ENCODE results near the gene DCTN1.
"Not testable (repeated sequence)": the region's sequence is repeated elsewhere in the genome, so short reads cannot be mapped to it uniquely, and the experiment has no call there.

Gene DCTN1

GRCh38 chr2:74368499-74368898 lies 11.6 kb downstream of the DCTN1 start:
- DNase-seq: no peak

GRCh38 chr2:74367789-74368188 lies 12.3 kb downstream of the DCTN1 start:
- DNase-seq: no peak

GRCh38 chr2:74366036-74366435 lies 14.1 kb downstream of the DCTN1 start:
- DNase-seq: no peak

GRCh38 chr2:74364533-74365505 lies 15.3 kb downstream of the DCTN1 start:
- DNase-seq: no peak

- DNase-seq: no peak
Observed at GRCh38 chr2:74361327-74361726, 18.8 kb downstream of the DCTN1 start.

- no peak for DNase-seq
Observed at GRCh38 chr2:74357627-74358026, 22.5 kb downstream of the DCTN1 start.

GRCh38 chr2:74349889-74350288 lies 30.2 kb downstream of the DCTN1 start:
- no peak for DNase-seq

GRCh38 chr2:74347742-74348141 lies 32.4 kb downstream of the DCTN1 start:
- no peak for DNase-seq

GRCh38 chr2:74347303-74347702 lies 32.8 kb downstream of the DCTN1 start:
- DNase-seq: no peak

- DNase-seq: no peak
Observed at GRCh38 chr2:74345272-74345943, 34.7 kb downstream of the DCTN1 start.

- no peak for DNase-seq
Observed at GRCh38 chr2:74343316-74343715, 36.8 kb downstream of the DCTN1 start, which contains the start of gene SLC4A5. Gene SLC4A5 (minus strand): TSS chr2:74343416. CDS start chr2:74315023, 28,393 bp downstream.

- DNase-seq: not testable (repeated sequence)
Observed at GRCh38 chr2:74336227-74336626, 43.9 kb downstream of the DCTN1 start.

GRCh38 chr2:74334931-74335333 lies 45.2 kb downstream of the DCTN1 start:
- peak; percentile 57 for DNase-seq

- DNase-seq: no peak
Observed at GRCh38 chr2:74333896-74334586, 46.1 kb downstream of the DCTN1 start.

GRCh38 chr2:74333175-74333574 lies 46.9 kb downstream of the DCTN1 start:
- no peak for DNase-seq

GRCh38 chr2:74332550-74333174 lies 47.4 kb downstream of the DCTN1 start:
- DNase-seq: no peak

- no peak for DNase-seq
Observed at GRCh38 chr2:74328573-74328972, 51.5 kb downstream of the DCTN1 start.

GRCh38 chr2:74328074-74328473 lies 52.0 kb downstream of the DCTN1 start:
- DNase-seq: no peak

GRCh38 chr2:74327627-74328026 lies 52.5 kb downstream of the DCTN1 start:
- DNase-seq: no peak

- DNase-seq: no peak
Observed at GRCh38 chr2:74327199-74327598, 52.9 kb downstream of the DCTN1 start.

GRCh38 chr2:74325815-74326214 lies 54.3 kb downstream of the DCTN1 start:
- DNase-seq: no peak

- DNase-seq: no peak
Observed at GRCh38 chr2:74321737-74322136, 58.4 kb downstream of the DCTN1 start.

- DNase-seq: no peak
Observed at GRCh38 chr2:74317701-74318100, 62.4 kb downstream of the DCTN1 start.
